Loucy (cell line): ENCODE results near the gene ANAPC10.

Experiments used
- H2AFZ ChIP-seq: fragments of 200-600 bp; sonication (generic); 2 replicates; pipeline ENCODE4 v1.6.0; 2016; ENCODE audit warnings: antibody characterized with exemption, mild to moderate bottlenecking, low read length, moderate library complexity
- H3F3A ChIP-seq: fragments of 200-600 bp; 2 replicates; pipeline ENCODE4 v1.6.0; 2016; ENCODE audit warnings: antibody characterized with exemption, low read depth, mild to moderate bottlenecking
- H3K27me3 ChIP-seq: fragments of 200-600 bp; sonication (generic); 2 replicates; pipeline ENCODE4 v1.6.1; 2014; ENCODE audit warnings: low read length, mild to moderate bottlenecking; ENCODE audit not compliant: insufficient read depth, poor library complexity, severe bottlenecking
- H3K36me3 ChIP-seq: fragments of 200-600 bp; sonication (generic); 2 replicates; pipeline ENCODE4 v1.6.1; 2016; ENCODE audit warnings: low read length; ENCODE audit not compliant: insufficient read depth
- H3K4me1 ChIP-seq: fragments of 200-600 bp; sonication (generic); 2 replicates; pipeline ENCODE4 v1.5.1; 2014; ENCODE audit warnings: low read length, mild to moderate bottlenecking; ENCODE audit not compliant: insufficient read depth, poor library complexity, severe bottlenecking
- H3K4me2 ChIP-seq: fragments of 200-600 bp; sonication (generic); 2 replicates; pipeline ENCODE4 v1.6.0; 2014; ENCODE audit warnings: antibody characterized with exemption, low read length, low read depth, mild to moderate bottlenecking; ENCODE audit not compliant: poor library complexity, severe bottlenecking
- H3K4me3 ChIP-seq: fragments of 200-600 bp; sonication (generic); 2 replicates; pipeline ENCODE4 v1.5.1; 2014; ENCODE audit warnings: low read length, mild to moderate bottlenecking, mixed read lengths; ENCODE audit not compliant: poor library complexity, severe bottlenecking
- H3K79me2 ChIP-seq: fragments of 200-600 bp; sonication (generic); 2 replicates; pipeline ENCODE4 v1.6.1; 2014; ENCODE audit warnings: low read length; ENCODE audit not compliant: insufficient read depth
- H3K9ac ChIP-seq: fragments of 200-600 bp; sonication (generic); 2 replicates; pipeline ENCODE4 v1.6.0; 2014; ENCODE audit warnings: mild to moderate bottlenecking, low read depth, low read length, moderate library complexity; ENCODE audit not compliant: poor library complexity, severe bottlenecking
- H3K9me2 ChIP-seq: fragments of 200-600 bp; sonication (generic); replicated peaks from 2 replicates; pipeline ENCODE4 v1.6.1; 2016; ENCODE audit warnings: low read depth, low read length, mixed read lengths
- H3K9me3 ChIP-seq: fragments of 200-600 bp; sonication (generic); 2 replicates; pipeline ENCODE4 v1.6.1; 2014; ENCODE audit warnings: mild to moderate bottlenecking, antibody characterized with exemption, low read length, low read depth; ENCODE audit not compliant: insufficient read depth
- H4K20me1 ChIP-seq: fragments of 200-600 bp; sonication (generic); 2 replicates; pipeline ENCODE4 v1.6.0; 2014; ENCODE audit warnings: antibody characterized with exemption, low read length, mild to moderate bottlenecking; ENCODE audit not compliant: insufficient read depth, poor library complexity, severe bottlenecking
- EZH2phosphoT487 ChIP-seq: fragments of 200-600 bp; IDR thresholded peaks from 2 replicates; pipeline ENCODE4 v1.6.1; 2018; ENCODE audit warnings: antibody characterized with exemption, mild to moderate bottlenecking, moderate library complexity, borderline replicate concordance
- TF ChIP-seq, protein P1 (sequence below): fragments of 200-600 bp; sonication (generic); conservative IDR thresholded peaks from 2 replicates; pipeline ENCODE4 v1.5.1; 2014; ENCODE audit warnings: mild to moderate bottlenecking, antibody characterized with exemption, low read length

ANAPC10 gene

DNA sequence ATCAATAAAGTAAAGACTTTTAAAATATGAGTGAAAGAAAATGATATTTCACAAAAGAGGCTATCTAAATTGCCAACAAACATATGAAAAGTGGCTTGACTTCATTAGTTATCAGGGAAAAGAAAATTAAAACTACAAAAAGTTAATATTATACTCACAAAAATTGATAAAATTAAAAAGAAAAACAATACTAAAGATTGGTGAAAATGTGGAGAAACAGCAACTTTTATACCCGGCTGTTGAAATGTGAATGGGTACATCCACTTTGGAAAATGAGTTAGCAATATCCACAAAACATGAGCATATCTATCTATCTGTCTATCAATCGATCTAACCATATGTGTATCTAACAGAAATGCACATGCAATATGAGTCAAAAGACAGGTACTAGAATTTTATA lies 122.3 kb downstream of the ANAPC10 start:
- Histone ChIP-seq H3K4me2 (no peak overlapping the region), H3K36me3 (no peaks in the 10 kb centered on the region), H3K27me3 (no peaks in the 10 kb centered on the region), H3K9ac (no peak overlapping the region), H3K4me3 (no peak overlapping the region), H3K9me2 (no peaks in the 10 kb centered on the region), H4K20me1 (no peaks in the 10 kb centered on the region), H3K9me3 (no peaks in the 10 kb centered on the region; the same call in 1 of the 2 replicates), H3F3A (no peaks in the 10 kb centered on the region), H3K79me2 (no peaks in the 10 kb centered on the region), H3K4me1 (no peaks in the 10 kb centered on the region), H2AFZ (no peak overlapping the region)
- no peak for TF ChIP-seq EZH2phosphoT487
- TF ChIP-seq, protein P1, sequence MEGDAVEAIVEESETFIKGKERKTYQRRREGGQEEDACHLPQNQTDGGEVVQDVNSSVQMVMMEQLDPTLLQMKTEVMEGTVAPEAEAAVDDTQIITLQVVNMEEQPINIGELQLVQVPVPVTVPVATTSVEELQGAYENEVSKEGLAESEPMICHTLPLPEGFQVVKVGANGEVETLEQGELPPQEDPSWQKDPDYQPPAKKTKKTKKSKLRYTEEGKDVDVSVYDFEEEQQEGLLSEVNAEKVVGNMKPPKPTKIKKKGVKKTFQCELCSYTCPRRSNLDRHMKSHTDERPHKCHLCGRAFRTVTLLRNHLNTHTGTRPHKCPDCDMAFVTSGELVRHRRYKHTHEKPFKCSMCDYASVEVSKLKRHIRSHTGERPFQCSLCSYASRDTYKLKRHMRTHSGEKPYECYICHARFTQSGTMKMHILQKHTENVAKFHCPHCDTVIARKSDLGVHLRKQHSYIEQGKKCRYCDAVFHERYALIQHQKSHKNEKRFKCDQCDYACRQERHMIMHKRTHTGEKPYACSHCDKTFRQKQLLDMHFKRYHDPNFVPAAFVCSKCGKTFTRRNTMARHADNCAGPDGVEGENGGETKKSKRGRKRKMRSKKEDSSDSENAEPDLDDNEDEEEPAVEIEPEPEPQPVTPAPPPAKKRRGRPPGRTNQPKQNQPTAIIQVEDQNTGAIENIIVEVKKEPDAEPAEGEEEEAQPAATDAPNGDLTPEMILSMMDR, result no peak

DNA sequence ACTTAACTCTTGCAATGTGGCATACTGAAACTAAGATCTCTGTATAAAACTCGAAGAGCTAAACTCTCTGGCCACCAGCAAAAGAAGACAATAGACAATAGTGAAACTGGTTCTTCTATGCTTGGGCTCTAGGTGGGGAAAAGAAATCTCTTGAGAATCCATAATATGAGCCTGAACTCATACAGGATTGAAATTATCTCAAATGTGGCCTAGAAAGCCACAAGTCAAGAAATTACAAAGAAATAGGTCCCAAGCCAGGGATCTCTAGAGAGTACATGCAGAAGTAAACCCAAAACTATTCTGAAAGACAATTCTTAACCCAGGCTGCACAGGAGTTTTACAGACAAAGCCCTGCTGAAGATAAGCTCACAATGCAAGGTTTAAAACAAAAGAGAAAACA lies 127.4 kb downstream of the ANAPC10 start:
- no peak overlapping the region for H3K4me3 ChIP-seq

DNA sequence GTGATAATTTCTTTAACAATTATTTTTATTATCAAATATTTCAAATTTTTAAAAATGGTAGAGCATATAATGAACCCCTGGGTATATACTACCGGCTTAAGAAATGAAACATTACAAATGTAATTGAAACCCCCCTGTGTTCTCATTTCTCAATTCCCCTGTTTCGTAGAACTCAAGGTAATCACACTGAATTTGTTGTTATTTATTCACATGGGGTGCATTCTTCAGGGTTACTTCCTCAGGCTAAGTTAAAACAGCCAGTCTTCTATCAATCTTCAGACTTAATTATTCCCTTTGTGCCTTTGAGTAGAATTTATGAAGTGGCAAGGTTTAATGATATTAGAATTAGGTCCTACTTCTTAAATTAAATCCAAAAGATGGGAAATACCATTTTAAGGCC lies 128.2 kb downstream of the ANAPC10 start:
- no peaks in the 10 kb centered on the region; the same call in 1 of the 2 replicates for H3K9me3 ChIP-seq
- H3K4me1 ChIP-seq, result no peaks in the 10 kb centered on the region
- no peaks in the 10 kb centered on the region for H3K27me3 ChIP-seq
- no peak overlapping the region for H3K4me2 ChIP-seq
- no peaks in the 10 kb centered on the region for H3F3A ChIP-seq
- H3K9ac ChIP-seq, result no peak overlapping the region
- TF ChIP-seq, protein P1, result no peak
- TF ChIP-seq EZH2phosphoT487, result no peak
- no peaks in the 10 kb centered on the region for H4K20me1 ChIP-seq
- no peaks in the 10 kb centered on the region for H3K9me2 ChIP-seq
- no peak overlapping the region for H2AFZ ChIP-seq
- H3K79me2 ChIP-seq, result no peaks in the 10 kb centered on the region
- no peaks in the 10 kb centered on the region for H3K36me3 ChIP-seq
- H3K4me3 ChIP-seq, result no peak overlapping the region

More for the DNA sequence above, 127.4 kb downstream of the ANAPC10 start:
- Histone ChIP-seq H3K27me3 (no peaks in the 10 kb centered on the region), H3K9ac (no peak overlapping the region), H3K4me2 (no peak overlapping the region), H3K9me2 (no peaks in the 10 kb centered on the region), H3K9me3 (no peaks in the 10 kb centered on the region; the same call in 1 of the 2 replicates), H3K36me3 (no peaks in the 10 kb centered on the region), H3F3A (no peaks in the 10 kb centered on the region), H4K20me1 (no peaks in the 10 kb centered on the region), H3K79me2 (no peaks in the 10 kb centered on the region), H2AFZ (0 out of 2 replicates have a peak overlapping the region, but pooled peaks have one; percentile 23), H3K4me1 (no peaks in the 10 kb centered on the region)
- TF ChIP-seq, protein P1, result no peak
- no peak for TF ChIP-seq EZH2phosphoT487
